DOHH2 (cell line): Measurements from ENCODE around the gene SPATA31C1.

Experiments
- H3F3A ChIP-seq: fragments of 200-600 bp; sonication (generic), shearing (Covaris generic); 2 replicates; pipeline ENCODE4 v1.6.0; 2016; ENCODE audit warnings: antibody characterized with exemption, mild to moderate bottlenecking; ENCODE audit not compliant: control insufficient read depth, insufficient read depth
- H3K27ac ChIP-seq: fragments of 200-600 bp; sonication (generic); 2 replicates; pipeline ENCODE4 v1.5.1; 2014; ENCODE audit warnings: low read depth, mild to moderate bottlenecking, low read length, moderate library complexity
- H3K27me3 ChIP-seq: fragments of 200-600 bp; sonication (generic); 2 replicates; pipeline ENCODE4 v1.6.1; 2014; ENCODE audit warnings: mild to moderate bottlenecking, low read length, mixed read lengths; ENCODE audit not compliant: control insufficient read depth
- H3K36me3 ChIP-seq: fragments of 200-600 bp; sonication (generic); 2 replicates; pipeline ENCODE4 v1.6.1; 2014; ENCODE audit warnings: mild to moderate bottlenecking, low read length, moderate library complexity, mixed read lengths; ENCODE audit not compliant: control insufficient read depth
- H3K4me1 ChIP-seq: fragments of 200-600 bp; sonication (generic); 2 replicates; pipeline ENCODE4 v1.6.1; 2014; ENCODE audit warnings: mild to moderate bottlenecking, low read length, mixed read lengths; ENCODE audit not compliant: control insufficient read depth
- H3K4me2 ChIP-seq: fragments of 200-600 bp; sonication (generic); 2 replicates; pipeline ENCODE4 v1.6.0; 2014; ENCODE audit warnings: mild to moderate bottlenecking, low read length, moderate library complexity
- H3K4me3 ChIP-seq: fragments of 200-600 bp; sonication (generic); 2 replicates; pipeline ENCODE4 v1.5.1; 2014; ENCODE audit warnings: mild to moderate bottlenecking, low read length, mixed read lengths
- H3K79me2 ChIP-seq: fragments of 200-600 bp; sonication (generic); 2 replicates; pipeline ENCODE4 v1.6.1; 2014; ENCODE audit warnings: mild to moderate bottlenecking, low read length, mixed read lengths; ENCODE audit not compliant: control insufficient read depth
- H3K9me2 ChIP-seq: fragments of 200-600 bp; sonication (generic); replicated peaks from 2 replicates; pipeline ENCODE4 v1.6.1; 2014; ENCODE audit warnings: mild to moderate bottlenecking, low read length, mixed read lengths; ENCODE audit not compliant: control insufficient read depth
- H3K9me3 ChIP-seq: fragments of 200-600 bp; sonication (generic); 2 replicates; pipeline ENCODE4 v1.6.1; 2014; ENCODE audit warnings: antibody characterized with exemption, low read length, mixed read lengths; ENCODE audit not compliant: control insufficient read depth, insufficient read depth
- H4K20me1 ChIP-seq: fragments of 200-600 bp; sonication (generic); 2 replicates; pipeline ENCODE4 v1.6.0; 2014; ENCODE audit warnings: low read depth, mild to moderate bottlenecking, antibody characterized with exemption, low read length, moderate library complexity; ENCODE audit not compliant: control insufficient read depth, insufficient read depth
- EZH2phosphoT487 ChIP-seq: fragments of 200-600 bp; sonication (generic); IDR thresholded peaks from 2 replicates; pipeline ENCODE4 v1.6.1; 2017; ENCODE audit warnings: borderline replicate concordance, mild to moderate bottlenecking, antibody characterized with exemption, low read length, moderate library complexity, mixed read lengths
- TF ChIP-seq, protein P1 (sequence below): fragments of 200-600 bp; sonication (generic); IDR thresholded peaks from one replicate; pipeline ENCODE4 v1.5.1; 2014; ENCODE audit warnings: antibody characterized with exemption, mild to moderate bottlenecking, low read depth, low read length; ENCODE audit not compliant: poor library complexity, severe bottlenecking

SPATA31C1 gene

DNA sequence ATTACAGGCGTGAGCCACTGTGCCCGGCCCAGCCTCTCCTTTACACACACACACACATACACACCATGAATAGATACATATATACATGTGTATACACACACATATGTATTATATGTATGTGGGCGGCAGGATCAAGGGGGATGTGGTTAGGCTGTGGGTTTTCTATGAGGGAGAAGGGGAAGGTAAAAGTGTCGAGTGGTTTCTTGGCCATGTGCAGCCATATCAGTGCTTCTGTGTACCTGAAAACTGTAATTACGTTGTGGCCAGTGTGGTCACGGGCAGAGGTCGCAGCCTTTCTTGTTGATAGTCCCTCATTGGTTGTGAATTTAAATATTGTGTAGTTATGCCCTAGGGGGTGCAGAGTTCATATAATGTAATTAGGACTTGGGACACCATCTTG is 40.1 kb downstream of the SPATA31C1 start:
- no peaks in the 10 kb centered on the region for H4K20me1 ChIP-seq
- TF ChIP-seq, protein P1, sequence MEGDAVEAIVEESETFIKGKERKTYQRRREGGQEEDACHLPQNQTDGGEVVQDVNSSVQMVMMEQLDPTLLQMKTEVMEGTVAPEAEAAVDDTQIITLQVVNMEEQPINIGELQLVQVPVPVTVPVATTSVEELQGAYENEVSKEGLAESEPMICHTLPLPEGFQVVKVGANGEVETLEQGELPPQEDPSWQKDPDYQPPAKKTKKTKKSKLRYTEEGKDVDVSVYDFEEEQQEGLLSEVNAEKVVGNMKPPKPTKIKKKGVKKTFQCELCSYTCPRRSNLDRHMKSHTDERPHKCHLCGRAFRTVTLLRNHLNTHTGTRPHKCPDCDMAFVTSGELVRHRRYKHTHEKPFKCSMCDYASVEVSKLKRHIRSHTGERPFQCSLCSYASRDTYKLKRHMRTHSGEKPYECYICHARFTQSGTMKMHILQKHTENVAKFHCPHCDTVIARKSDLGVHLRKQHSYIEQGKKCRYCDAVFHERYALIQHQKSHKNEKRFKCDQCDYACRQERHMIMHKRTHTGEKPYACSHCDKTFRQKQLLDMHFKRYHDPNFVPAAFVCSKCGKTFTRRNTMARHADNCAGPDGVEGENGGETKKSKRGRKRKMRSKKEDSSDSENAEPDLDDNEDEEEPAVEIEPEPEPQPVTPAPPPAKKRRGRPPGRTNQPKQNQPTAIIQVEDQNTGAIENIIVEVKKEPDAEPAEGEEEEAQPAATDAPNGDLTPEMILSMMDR = no peak
- no peak for TF ChIP-seq EZH2phosphoT487
- no peaks in the 10 kb centered on the region for H3K36me3 ChIP-seq
- no peak overlapping the region for H3K4me3 ChIP-seq
- H3K9me2 ChIP-seq = no peaks in the 10 kb centered on the region
- no peaks in the 10 kb centered on the region for H3F3A ChIP-seq
- H3K27me3 ChIP-seq = 0 out of 2 replicates have a peak, but pooled peaks cover 4% of the 10 kb centered on the region
- H3K4me2 ChIP-seq = no peak overlapping the region
- H3K79me2 ChIP-seq = no peaks in the 10 kb centered on the region
- H3K27ac ChIP-seq = no peak overlapping the region
- no peaks in the 10 kb centered on the region for H3K9me3 ChIP-seq
- H3K4me1 ChIP-seq = no peaks in the 10 kb centered on the region

GRCh38 chr9:87958591-87958990 is 40.8 kb downstream of the SPATA31C1 start:
- Histone ChIP-seq H3K27me3 (0 out of 2 replicates have a peak, but pooled peaks cover 4% of the 10 kb centered on the region), H3K4me2 (no peak overlapping the region), H3F3A (no peaks in the 10 kb centered on the region), H3K4me3 (no peak overlapping the region), H4K20me1 (no peaks in the 10 kb centered on the region), H3K27ac (no peak overlapping the region), H3K36me3 (no peaks in the 10 kb centered on the region), H3K4me1 (no peaks in the 10 kb centered on the region), H3K9me3 (no peaks in the 10 kb centered on the region), H3K9me2 (no peaks in the 10 kb centered on the region), H3K79me2 (no peaks in the 10 kb centered on the region)
- TF ChIP-seq, protein P1 = no peak
- no peak for TF ChIP-seq EZH2phosphoT487

- Histone ChIP-seq H3K27ac (no peak overlapping the region), H3K4me1 (no peaks in the 10 kb centered on the region), H3K79me2 (no peaks in the 10 kb centered on the region), H3F3A (no peaks in the 10 kb centered on the region), H3K9me3 (no peaks in the 10 kb centered on the region), H3K4me2 (no peak overlapping the region), H3K4me3 (no peak overlapping the region), H3K36me3 (no peaks in the 10 kb centered on the region), H3K27me3 (0 out of 2 replicates have a peak, but pooled peaks cover 3% of the 10 kb centered on the region), H3K9me2 (no peaks in the 10 kb centered on the region), H4K20me1 (no peaks in the 10 kb centered on the region)
- TF ChIP-seq EZH2phosphoT487 = no peak
- TF ChIP-seq, protein P1 = no peak
Measured at GRCh38 chr9:87959916-87960581, 42.3 kb downstream of the SPATA31C1 start.
